ENCODE results near the gene ANP32B.
A peak's percentile ranks its signal among the peaks of the same experiment; 100 is the strongest.
"Not testable (repeated sequence)": the region's sequence is repeated elsewhere in the genome, so short reads cannot be mapped to it uniquely, and the experiment has no call there.

Gene ANP32B

GRCh38 chr9:97964901-97965300 lies 18.2 kb upstream of the ANP32B start:
- no peak for DNase-seq

DNA sequence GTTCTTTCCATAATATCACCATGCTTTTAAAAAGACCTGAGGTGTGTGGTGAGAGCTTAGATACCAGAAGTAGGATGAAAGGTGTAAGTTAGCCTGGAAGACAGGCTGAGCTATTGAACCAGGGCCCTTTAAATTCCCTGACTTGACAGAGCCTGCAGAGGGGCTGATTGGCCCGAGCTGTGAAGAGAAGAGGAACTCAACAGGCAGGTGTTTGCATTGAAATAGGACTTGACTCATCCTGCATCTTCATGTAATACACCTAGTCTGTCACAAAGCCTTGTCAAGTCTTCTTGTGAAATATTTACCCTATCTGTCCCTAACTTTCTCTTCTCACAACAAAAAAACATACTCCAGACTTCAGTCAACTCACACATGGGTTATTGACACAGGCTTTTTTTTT lies 16.6 kb upstream of the ANP32B start:
- no peak for DNase-seq

DNA sequence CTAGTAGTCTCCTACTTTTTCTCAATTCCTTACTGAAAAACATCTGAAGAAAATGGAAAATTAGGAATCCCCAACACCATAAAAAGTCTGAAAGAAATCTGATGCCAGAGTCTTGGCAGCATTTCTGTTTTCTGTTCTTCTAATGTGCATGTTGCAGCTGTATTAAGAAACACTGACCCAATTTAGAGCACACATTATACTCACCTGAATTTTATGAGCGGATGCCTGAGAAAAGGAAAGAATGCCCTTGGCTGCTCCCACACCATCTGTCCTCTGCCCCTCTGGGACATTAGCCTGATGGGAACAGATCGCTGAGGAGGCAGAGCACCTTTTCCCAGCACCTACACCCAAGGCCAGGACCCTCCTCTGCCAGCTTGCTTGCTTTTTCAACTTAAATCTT lies 14.1 kb upstream of the ANP32B start:
- no peak for DNase-seq

- DNase-seq, result no peak
These were observed 13.0 kb upstream of the ANP32B start for GRCh38 chr9:97970165-97970564.

DNA sequence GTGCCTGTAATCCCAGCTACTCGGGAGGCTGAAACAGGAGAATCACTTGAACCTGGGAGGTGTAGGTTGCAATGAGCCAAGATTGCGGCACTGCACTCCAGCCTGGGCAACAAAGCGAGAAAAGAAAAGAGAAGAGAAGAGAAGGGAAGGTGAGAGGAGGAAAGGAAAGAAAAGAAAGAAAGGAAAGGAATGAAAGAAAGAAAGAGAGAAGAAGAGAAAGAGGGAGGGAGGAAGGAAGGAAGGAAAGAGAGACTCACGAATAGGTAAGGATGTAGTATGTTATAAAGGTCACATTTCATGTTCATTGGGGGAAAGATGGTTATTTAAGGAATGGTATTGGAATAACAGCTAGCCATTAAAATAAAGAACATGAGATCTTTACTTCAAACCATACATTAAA lies 10.4 kb upstream of the ANP32B start:
- no peak for DNase-seq

GRCh38 chr9:97975376-97975775 lies 7.8 kb upstream of the ANP32B start:
- no peak for DNase-seq

DNA sequence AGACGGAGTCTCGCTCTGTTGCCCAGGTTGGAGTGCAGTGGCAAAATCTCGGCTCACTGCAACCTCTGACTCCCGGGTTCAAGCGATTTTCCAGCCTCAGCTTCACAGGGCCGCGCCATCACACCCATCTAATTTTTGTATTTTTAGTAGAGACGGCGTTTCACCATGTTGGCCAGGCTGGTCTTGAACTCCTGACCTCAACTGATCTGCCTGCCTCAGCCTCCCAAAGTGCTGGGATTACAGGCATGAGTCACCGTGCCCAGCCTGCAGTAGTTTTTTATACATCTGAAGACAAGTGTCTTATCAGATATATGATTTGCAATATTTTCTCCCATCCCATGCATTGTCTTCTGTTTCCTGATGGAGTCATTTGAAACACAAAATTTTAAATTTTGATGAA lies 6.5 kb upstream of the ANP32B start:
- DNase-seq, result not testable (repeated sequence)

GRCh38 chr9:97978371-97979130 lies 4.6 kb upstream of the ANP32B start:
- DNase-seq, result no peak

- DNase-seq, result no peak
These were observed 3.2 kb upstream of the ANP32B start for GRCh38 chr9:97979788-97980478.

DNA sequence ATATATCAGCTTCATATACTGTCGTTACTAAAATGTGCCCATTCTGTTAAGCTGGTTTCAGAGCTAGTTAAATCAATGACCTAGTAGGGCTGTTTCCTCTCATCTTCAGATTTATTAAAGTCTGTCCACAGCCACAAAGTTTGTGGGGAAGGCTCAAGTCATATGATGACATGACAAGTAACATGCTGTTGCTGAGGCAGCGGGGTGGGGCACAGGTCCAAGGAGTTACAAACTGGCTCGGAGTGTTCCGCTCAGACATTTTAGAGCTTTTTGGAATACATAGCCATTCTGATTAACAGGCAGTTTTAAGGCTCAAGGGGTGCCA lies 2.7 kb upstream of the ANP32B start:
- DNase-seq, result no peak

GRCh38 chr9:97980918-97981845 lies 2.0 kb upstream of the ANP32B start:
- no peak for DNase-seq

DNA sequence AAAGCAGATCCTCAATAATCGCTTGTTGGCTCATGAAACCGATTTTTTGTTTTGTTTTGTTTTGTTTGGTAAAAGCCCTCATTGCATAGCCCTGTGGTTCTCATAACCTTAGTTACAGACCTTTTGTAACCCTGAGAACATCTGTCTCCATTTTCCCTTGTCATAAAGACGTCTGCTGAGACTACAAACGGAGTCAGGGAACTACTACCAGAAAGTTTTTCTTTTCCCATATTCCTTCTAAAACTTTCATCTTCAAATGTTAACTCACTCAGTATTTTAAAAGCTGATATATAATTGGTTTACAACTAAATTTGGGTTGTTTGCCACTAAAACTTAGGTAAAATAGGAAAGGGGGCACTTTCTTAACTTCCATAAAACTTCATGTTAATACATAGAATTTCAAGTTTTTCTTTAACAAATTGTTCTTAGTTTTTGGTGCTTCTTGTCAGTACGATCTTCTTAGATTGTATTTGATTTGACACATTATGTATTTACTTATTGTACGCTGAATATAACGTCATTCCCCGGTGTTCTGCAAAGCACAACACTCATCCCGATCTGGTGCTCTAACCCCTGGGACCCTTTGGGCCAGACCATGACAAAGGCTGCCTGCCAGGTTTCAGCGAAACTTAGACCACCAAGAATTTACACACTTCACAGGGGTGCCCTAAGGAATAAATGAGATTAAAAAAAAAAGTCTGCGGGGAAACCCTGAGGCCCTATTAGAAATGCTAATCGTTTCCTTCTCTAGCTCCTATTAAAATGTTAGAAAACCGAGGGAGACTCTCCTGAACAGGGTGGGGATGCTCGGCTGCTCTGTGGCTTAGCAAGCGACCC lies 1.1 kb upstream of the ANP32B start:
- DNase-seq, result no peak

- no peak for DNase-seq
These were observed 547 bp downstream of the ANP32B start for GRCh38 chr9:97983589-97984187.

- peak; percentile 15 for DNase-seq
These were observed 1.3 kb downstream of the ANP32B start for GRCh38 chr9:97984188-97985057.

DNA sequence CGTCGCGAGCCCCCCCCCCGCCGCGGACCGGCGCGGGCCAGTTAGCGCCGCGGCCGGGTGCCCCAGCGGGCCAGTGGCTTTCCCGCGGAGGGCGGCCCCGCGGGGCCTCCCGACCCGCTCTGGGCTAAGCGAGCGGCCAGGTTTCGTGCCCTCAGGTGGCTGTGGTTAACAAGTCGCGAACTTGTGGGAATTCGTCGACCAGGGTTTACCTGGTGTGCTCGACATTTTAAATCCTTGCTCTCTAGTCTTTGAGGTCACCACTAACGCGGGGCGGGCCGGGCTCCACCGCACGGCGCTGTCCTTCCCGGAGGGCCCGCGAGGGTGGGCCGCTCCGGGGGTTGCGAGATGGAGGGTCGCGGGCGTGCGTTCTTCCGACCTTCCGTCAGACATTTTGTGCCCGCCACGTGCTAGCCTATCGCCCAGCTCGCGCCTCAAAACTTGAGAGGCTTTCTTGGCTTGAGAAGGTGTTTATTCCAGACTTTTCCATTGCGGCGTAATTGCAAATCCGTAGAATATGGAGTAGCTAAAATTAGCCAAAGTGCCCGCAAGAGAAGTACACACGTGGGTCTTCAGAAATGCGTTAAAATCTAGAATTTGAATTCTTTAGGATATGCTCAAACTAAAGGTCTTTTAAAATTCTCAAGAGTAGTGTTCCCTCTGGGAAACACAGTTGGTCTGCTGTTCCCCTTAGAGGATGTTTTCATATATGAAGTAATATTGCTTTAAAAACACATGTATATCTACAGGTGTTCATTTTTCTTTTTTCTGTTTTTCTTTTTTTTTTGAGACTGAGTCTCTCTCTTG lies 2.1 kb downstream of the ANP32B start:
- DNase-seq, result no peak

GRCh38 chr9:97987487-97987886 lies 4.3 kb downstream of the ANP32B start:
- DNase-seq, result no peak

- no peak for DNase-seq
These were observed 7.1 kb downstream of the ANP32B start for GRCh38 chr9:97990259-97990658.

DNA sequence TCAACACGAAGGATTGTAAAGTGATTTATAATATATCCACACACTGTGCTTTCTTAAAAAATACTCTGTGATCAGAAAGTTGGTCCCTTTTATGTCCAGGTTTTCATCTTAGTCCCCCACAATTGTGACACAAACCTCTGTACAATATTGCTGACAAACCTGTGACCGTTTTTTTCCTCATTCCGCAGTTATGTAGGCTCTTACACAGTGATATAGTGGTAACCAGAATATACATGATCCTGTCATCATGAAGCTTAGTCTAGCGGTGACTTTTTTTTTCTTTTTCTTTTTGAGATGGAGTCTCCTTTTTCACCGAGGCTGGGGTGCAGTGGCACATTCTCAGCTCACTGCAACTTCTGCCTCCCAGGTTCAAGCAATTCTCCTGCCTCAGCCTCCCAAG lies 8.7 kb downstream of the ANP32B start:
- DNase-seq, result no peak

- DNase-seq, result no peak
These were observed 9.1 kb downstream of the ANP32B start for GRCh38 chr9:97992219-97992618.

DNA sequence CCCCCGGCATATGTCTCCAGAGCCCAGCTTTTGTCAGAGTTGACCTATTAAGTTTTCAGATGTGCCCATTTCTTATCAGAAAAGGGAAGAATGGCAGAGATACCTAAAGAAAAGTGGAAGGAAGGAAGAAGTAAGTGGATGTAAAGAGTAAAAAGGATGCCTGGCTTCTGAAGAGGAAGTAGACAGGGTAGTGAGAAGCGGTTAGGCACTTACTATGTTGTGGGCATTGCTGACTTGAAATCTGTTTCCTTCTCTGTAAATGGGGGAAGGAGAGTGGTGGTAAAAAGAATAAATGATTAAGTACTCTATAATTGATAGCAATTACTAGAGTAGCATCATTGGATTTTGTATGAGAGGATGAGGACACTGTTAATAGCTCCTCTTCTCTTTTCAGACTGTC lies 9.9 kb downstream of the ANP32B start:
- no peak for DNase-seq

Measured in NCI-H2227 treated with DMSO at 0.1 percent for 48 hours (cell line).